ENCODE data around the gene PAX3.

Gene PAX3

GRCh38 chr2:222298311-222299150, at the start of gene PAX3:
Gene PAX3, minus strand, starts transcription at chr2:222298998. Its CDS starts 383 bp downstream, at chr2:222298615.
- peaks cover 84 to 100% of the 10 kb centered on the region in 2 donors for H3K27me3 Mint-ChIP-seq
- peak within 1 kb of the TSS; percentile 88 for H3K27ac Mint-ChIP-seq
- ATAC-seq (replicated peaks) (no peak), DNase-seq (no peak)
- peaks cover 9 to 13% of the 10 kb centered on the region in 2 donors for H3K9me3 Mint-ChIP-seq
- peaks cover 13 to 26% of the 10 kb centered on the region in 2 donors for H3K36me3 Mint-ChIP-seq
- H3K4me1 Mint-ChIP-seq = peaks cover 16 to 54% of the 10 kb centered on the region in 2 donors
- H3K4me3 Mint-ChIP-seq = peak within 1 kb of the TSS; percentile 2 to 31

GRCh38 chr2:222341331-222341730, 42.5 kb upstream of the PAX3 start:
- no peak for DNase-seq
- Mint-ChIP-seq H3K4me3 (no peak overlapping the region), H3K36me3 (no peaks in the 10 kb centered on the region), H3K27me3 (no peaks in the 10 kb centered on the region), H3K9me3 (peaks cover 4 to 5% of the 10 kb centered on the region in 2 donors), H3K4me1 (no peaks in the 10 kb centered on the region), H3K27ac (no peak overlapping the region)
- ATAC-seq (replicated peaks) = no peak

GRCh38 chr2:222338374-222338773, 39.6 kb upstream of the PAX3 start:
- no peak for DNase-seq
- no peak overlapping the region for H3K27ac Mint-ChIP-seq
- no peaks in the 10 kb centered on the region for H3K36me3 Mint-ChIP-seq
- ATAC-seq (replicated peaks) = no peak
- no peak overlapping the region for H3K4me3 Mint-ChIP-seq
- H3K4me1 Mint-ChIP-seq = no peaks in the 10 kb centered on the region
- H3K27me3 Mint-ChIP-seq = peaks cover 0 to 6% of the 10 kb centered on the region in 2 donors
- H3K9me3 Mint-ChIP-seq = peaks cover 19 to 21% of the 10 kb centered on the region in 2 donors

- no peaks in the 10 kb centered on the region for H3K36me3 Mint-ChIP-seq
- peaks cover 15 to 20% of the 10 kb centered on the region in 2 donors for H3K9me3 Mint-ChIP-seq
- DNase-seq (no peak), ATAC-seq (replicated peaks) (no peak)
- H3K4me1 Mint-ChIP-seq = no peaks in the 10 kb centered on the region
- peaks cover 0 to 6% of the 10 kb centered on the region in 2 donors for H3K27me3 Mint-ChIP-seq
- no peak overlapping the region for H3K27ac Mint-ChIP-seq
- H3K4me3 Mint-ChIP-seq = no peak overlapping the region
Measured at GRCh38 chr2:222336931-222337330, 38.1 kb upstream of the PAX3 start.

GRCh38 chr2:222336442-222336841, 37.6 kb upstream of the PAX3 start:
- H3K27me3 Mint-ChIP-seq = peaks cover 0 to 6% of the 10 kb centered on the region in 2 donors
- ATAC-seq (replicated peaks) = no peak
- H3K27ac Mint-ChIP-seq = no peak overlapping the region
- DNase-seq = no peak
- no peak overlapping the region for H3K4me3 Mint-ChIP-seq
- no peaks in the 10 kb centered on the region for H3K4me1 Mint-ChIP-seq
- no peaks in the 10 kb centered on the region for H3K36me3 Mint-ChIP-seq
- peaks cover 15 to 20% of the 10 kb centered on the region in 2 donors for H3K9me3 Mint-ChIP-seq

- Mint-ChIP-seq H3K27me3 (peaks cover 1 to 6% of the 10 kb centered on the region in 2 donors), H3K27ac (no peak overlapping the region), H3K4me1 (no peaks in the 10 kb centered on the region), H3K9me3 (peaks cover 16 to 20% of the 10 kb centered on the region in 2 donors), H3K36me3 (no peaks in the 10 kb centered on the region), H3K4me3 (no peak overlapping the region)
- ATAC-seq (replicated peaks) (no peak), DNase-seq (no peak)
Measured at GRCh38 chr2:222334914-222335313, 36.1 kb upstream of the PAX3 start.

- H3K27me3 Mint-ChIP-seq = peaks cover 4 to 6% of the 10 kb centered on the region in 2 donors
- no peak overlapping the region for H3K4me3 Mint-ChIP-seq
- no peaks in the 10 kb centered on the region for H3K4me1 Mint-ChIP-seq
Measured at GRCh38 chr2:222333397-222333796, 34.6 kb upstream of the PAX3 start.

GRCh38 chr2:222332116-222332515, 33.3 kb upstream of the PAX3 start:
- Mint-ChIP-seq H3K27me3 (peaks cover 4 to 6% of the 10 kb centered on the region in 2 donors), H3K27ac (no peak overlapping the region), H3K4me1 (no peaks in the 10 kb centered on the region)

More at GRCh38 chr2:222333397-222333796, 34.6 kb upstream of the PAX3 start:
- H3K9me3 Mint-ChIP-seq = peaks cover 18 to 20% of the 10 kb centered on the region in 2 donors
- no peaks in the 10 kb centered on the region for H3K36me3 Mint-ChIP-seq
- DNase-seq (no peak), ATAC-seq (replicated peaks) (no peak)
- no peak overlapping the region for H3K27ac Mint-ChIP-seq

GRCh38 chr2:222330910-222331309, 32.1 kb upstream of the PAX3 start:
- no peak overlapping the region for H3K27ac Mint-ChIP-seq
- ATAC-seq (replicated peaks) = no peak
- no peaks in the 10 kb centered on the region for H3K36me3 Mint-ChIP-seq
- H3K27me3 Mint-ChIP-seq = peaks cover 4 to 6% of the 10 kb centered on the region in 2 donors
- peaks cover 18 to 20% of the 10 kb centered on the region in 2 donors for H3K9me3 Mint-ChIP-seq
- no peaks in the 10 kb centered on the region for H3K4me1 Mint-ChIP-seq
- DNase-seq = no peak
- no peak overlapping the region for H3K4me3 Mint-ChIP-seq

More at GRCh38 chr2:222332116-222332515, 33.3 kb upstream of the PAX3 start:
- Mint-ChIP-seq H3K4me3 (no peak overlapping the region), H3K36me3 (no peaks in the 10 kb centered on the region), H3K9me3 (peaks cover 18 to 20% of the 10 kb centered on the region in 2 donors)
- DNase-seq = no peak
- ATAC-seq (replicated peaks) = no peak

- Mint-ChIP-seq H3K27ac (no peak overlapping the region), H3K4me3 (no peak overlapping the region), H3K36me3 (no peaks in the 10 kb centered on the region), H3K9me3 (peaks cover 0 to 3% of the 10 kb centered on the region in 2 donors), H3K27me3 (peaks cover 38 to 43% of the 10 kb centered on the region in 2 donors), H3K4me1 (peaks cover 5 to 15% of the 10 kb centered on the region in 2 donors)
- ATAC-seq (replicated peaks) (no peak), DNase-seq (no peak)
Measured at GRCh38 chr2:222322236-222322635, 23.4 kb upstream of the PAX3 start.

- no peak for ATAC-seq (replicated peaks)
- H3K27me3 Mint-ChIP-seq = peaks cover 43 to 55% of the 10 kb centered on the region in 2 donors
Measured at GRCh38 chr2:222320436-222321395, 21.9 kb upstream of the PAX3 start.

GRCh38 chr2:222319586-222320435, 21.0 kb upstream of the PAX3 start:
- H3K4me3 Mint-ChIP-seq = peak overlapping the region; percentile 52 to 61
- DNase-seq = no peak

More at GRCh38 chr2:222320436-222321395, 21.9 kb upstream of the PAX3 start:
- Mint-ChIP-seq H3K4me3 (peak overlapping the region; percentile 52 to 61), H3K36me3 (no peaks in the 10 kb centered on the region), H3K9me3 (peaks cover 0 to 3% of the 10 kb centered on the region in 2 donors), H3K4me1 (peaks cover 5 to 15% of the 10 kb centered on the region in 2 donors), H3K27ac (peak overlapping the region; percentile 77)
- no peak for DNase-seq

More at GRCh38 chr2:222319586-222320435, 21.0 kb upstream of the PAX3 start:
- Mint-ChIP-seq H3K27me3 (peaks cover 43 to 58% of the 10 kb centered on the region in 2 donors), H3K4me1 (peaks cover 5 to 15% of the 10 kb centered on the region in 2 donors), H3K27ac (no peak overlapping the region), H3K9me3 (no peaks in the 10 kb centered on the region), H3K36me3 (no peaks in the 10 kb centered on the region)
- peak; percentile 38 to 47 for ATAC-seq (replicated peaks)

Data from stimulated activated naive B cell treated with anti-CD40 and anti-IgM and Interleukin-4, amounts not matched to agents 10 μg/mL and 1 μg/mL and 100 μg/mL, for 72 hours (primary cell).